Lower leg skin (tissue), 4 donors: ENCODE data around the gene SLC25A25. TPM values are rescaled to one million over a fixed set of nuclear protein-coding genes. Genes with fewer than 3 reads are reported as not detected.
A peak's percentile ranks its signal among the peaks of the same experiment; 100 is the strongest.
"Not testable (repeated sequence)": the region's sequence is repeated elsewhere in the genome, so short reads cannot be mapped to it uniquely, and the experiment has no call there.

Source experiments
- DNase-seq, 2 donors: peaks; one replicate each; pipeline ENCODE4 v3.0.0-alpha.2; 2019; ENCODE audit warnings: low spot score in 2 of 2
- H3K4me3 ChIP-seq: fragments of 200-600 bp; sonication (generic); 2 replicates; pipeline ENCODE4 v1.5.1; 2017; ENCODE audit warnings: mild to moderate bottlenecking, low read depth; ENCODE audit not compliant: poor library complexity, severe bottlenecking
- CTCF ChIP-seq, 3 donors: fragments of 450-650 bp; IDR thresholded peaks; one replicate each; pipeline ENCODE4 v1.5.1; 2016; ENCODE audit warnings: antibody characterized with exemption in 3 of 3, mild to moderate bottlenecking in 3 of 3, moderate library complexity in 2 of 3
- POLR2A ChIP-seq, 2 donors: fragments of 450-650 bp; IDR thresholded peaks; one replicate each; pipeline ENCODE4 v1.6.1; 2016 to 2017; ENCODE audit warnings: antibody characterized with exemption in 2 of 2, mild to moderate bottlenecking in 1 of 2, moderate library complexity in 1 of 2
- WGBS, 2 donors: methylation state at CpG; one replicate each; pipeline ENCODE4 v1.1.5; 2018; 5-methylcytosine and 5-hydroxymethylcytosine counted together
- intact Hi-C: fragments of 100-400 bp; cut with DNase I; formaldehyde crosslinking; loops from one replicate; pipeline ENCODE4 v1.15.0; 2023; ENCODE audit warnings: low total_unique reads
- total RNA-seq, 4 donors: library from RNA; depleted of rRNA; stranded (reverse); fragments of >200 nt; gene quantifications; one replicate each; pipeline ENCODE4 v1.1.0, GENCODE V29; 2016

Gene SLC25A25
- total RNA-seq, 4 donors from 2014 or later: 26.4 to 40.3 (median 32.0) TPM

GRCh38 chr9:128124873-128125579, 57.0 kb downstream of the SLC25A25 start:
- peak in 1 of 2 donors; percentile 55 for DNase-seq
- intact Hi-C loops: no loop called here
- TF ChIP-seq CTCF (IDR thresholded peaks at IDR 0.05) (no peak), POLR2A (IDR thresholded peaks at IDR 0.05) (no peak)
- 64 to 65% methylated on average over 16 of the region's 16 CpGs for WGBS, 2 donors
- H3K4me3 ChIP-seq: no peak overlapping the region

GRCh38 chr9:128125580-128126354, 57.7 kb downstream of the SLC25A25 start:
- TF ChIP-seq POLR2A (IDR thresholded peaks at IDR 0.05): no peak
- TF ChIP-seq CTCF (IDR thresholded peaks at IDR 0.05): no peak
- H3K4me3 ChIP-seq: no peak overlapping the region
- intact Hi-C loops: no loop called here
- 39% methylated on average over 10 of the region's 10 CpGs for WGBS, 2 donors
- no peak for DNase-seq

- H3K4me3 ChIP-seq: peak within 1 kb of the TSS; percentile 96
- intact Hi-C loops: no loop called here
- no peak for TF ChIP-seq CTCF (IDR thresholded peaks at IDR 0.05)
- TF ChIP-seq POLR2A (IDR thresholded peaks at IDR 0.05): no peak
- WGBS, 2 donors: 0% methylated on average over 3 to 35 of the region's 56 CpGs
- DNase-seq: peak; percentile 72 to 95
Measured at GRCh38 chr9:128127568-128127989, 59.5 kb downstream of the SLC25A25 start, which contains the start of gene PTGES2. Gene PTGES2 (minus strand): TSS chr9:128127729. CDS start chr9:128127717, 12 bp downstream.

- TF ChIP-seq POLR2A (IDR thresholded peaks at IDR 0.05): no peak
- TF ChIP-seq CTCF (IDR thresholded peaks at IDR 0.05): no peak
- H3K4me3 ChIP-seq: peak overlapping the region; percentile 96
- peak; percentile 80 to 95 for DNase-seq
- 0% methylated on average over 34 to 53 of the region's 82 CpGs for WGBS, 2 donors
- intact Hi-C loops: no loop called here
Measured at GRCh38 chr9:128127990-128128835, 60.2 kb downstream of the SLC25A25 start.

- intact Hi-C loops: no loop called here
- no peak for DNase-seq
- 55 to 57% methylated on average over 23 to 28 of the region's 29 CpGs for WGBS, 2 donors
- H3K4me3 ChIP-seq: peak overlapping the region; percentile 96
- TF ChIP-seq POLR2A (IDR thresholded peaks at IDR 0.05) (no peak), CTCF (IDR thresholded peaks at IDR 0.05) (no peak)
Measured at GRCh38 chr9:128128836-128129590, 61.0 kb downstream of the SLC25A25 start.

GRCh38 chr9:128129976-128130590, 62.1 kb downstream of the SLC25A25 start:
- DNase-seq, H3K4me3 ChIP-seq, intact Hi-C loops: not testable (repeated sequence)
- 21% methylated on average over 8 to 12 of the region's 12 CpGs for WGBS, 2 donors

- DNase-seq, H3K4me3 ChIP-seq, intact Hi-C loops: not testable (repeated sequence)
- 58 to 64% methylated on average over 7 of the region's 7 CpGs for WGBS, 2 donors
Measured at GRCh38 chr9:128130651-128131050, 62.6 kb downstream of the SLC25A25 start.
